ENCODE data around the gene CFAP77. TPM values are rescaled to one million over a fixed set of nuclear protein-coding genes. Genes with fewer than 3 reads are reported as not detected.
"Not testable (repeated sequence)": the region's sequence is repeated elsewhere in the genome, so short reads cannot be mapped to it uniquely, and the experiment has no call there.

CFAP77 gene
- total RNA-seq, 1 experiment from 2014 or later, result 0.11 TPM

DNA sequence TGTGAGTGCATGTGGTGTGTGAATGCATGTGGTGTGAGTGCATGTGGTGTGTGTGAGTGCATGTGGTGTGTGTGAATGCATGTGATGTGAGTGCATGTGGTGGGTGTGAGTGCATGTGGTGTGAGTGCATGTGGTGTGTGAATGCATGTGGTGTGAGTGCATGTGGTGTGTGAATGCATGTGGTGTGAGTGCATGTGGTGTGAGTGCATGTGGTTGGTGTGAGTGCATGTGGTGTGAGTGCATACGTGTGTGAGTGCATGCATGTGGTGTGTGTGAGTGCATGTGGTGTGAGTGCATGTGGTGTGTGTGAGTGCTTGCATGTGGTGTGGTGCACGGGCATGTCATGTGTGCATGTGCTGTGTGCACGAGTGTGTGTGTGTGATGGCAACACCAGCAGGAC lies 31.6 kb upstream of the CFAP77 start:
- H3K79me2 ChIP-seq (ENCODE audit: low read length); H2AFZ ChIP-seq (ENCODE audit: low read length); H3K9me2 ChIP-seq (replicated peaks; ENCODE audit: low read length); H3K9me3 ChIP-seq (ENCODE audit: low read length); H3K27me3 ChIP-seq (ENCODE audit: low read length); H3K9ac ChIP-seq (ENCODE audit: low read length); H3K27ac ChIP-seq (ENCODE audit: low read length); H3K4me3 ChIP-seq (ENCODE audit: low read length); intact Hi-C loops (cut with micrococcal nuclease); H3K4me1 ChIP-seq (ENCODE audit: insufficient read depth, low read length); POLR2A ChIA-PET (ENCODE audit: unreplicated experiment); BruUV-seq (replicated peaks); ATAC-seq; H4K20me1 ChIP-seq (ENCODE audit: low read length); H3K4me2 ChIP-seq (ENCODE audit: low read length); CTCF ChIA-PET; DNase-seq; H3F3A ChIP-seq (ENCODE audit: low read length, unreplicated experiment): not testable (repeated sequence)
- peaks cover 20% of the 10 kb centered on the region for H3K36me3 ChIP-seq (ENCODE audit: low read depth, low read length)

DNA sequence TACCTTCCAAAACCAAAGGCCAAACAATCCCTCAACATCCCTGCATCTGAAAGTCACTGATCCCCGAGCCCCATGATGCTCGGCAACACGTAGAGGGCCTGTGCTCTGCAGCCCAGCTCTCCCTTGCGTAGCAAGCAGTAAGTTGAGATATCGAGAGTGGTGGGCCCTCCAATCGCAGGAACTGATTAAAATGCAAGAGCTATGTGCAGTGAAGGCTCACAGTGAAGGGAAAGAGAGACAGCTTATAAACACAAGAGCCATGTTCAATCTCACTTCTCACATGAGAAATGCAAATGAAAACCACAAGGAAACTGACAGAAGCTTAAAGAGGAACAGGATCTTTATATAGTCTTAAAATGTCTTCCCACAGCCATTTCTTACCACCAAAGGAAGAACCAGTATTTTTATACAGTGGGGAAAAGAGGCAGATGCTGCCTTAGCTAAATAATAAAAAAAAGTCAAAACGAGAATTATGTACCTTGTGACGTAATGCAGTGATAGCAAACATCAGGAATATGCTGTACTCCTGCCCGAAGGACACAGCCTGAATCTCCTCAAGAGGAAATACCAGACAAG lies 28.0 kb upstream of the CFAP77 start:
- no peak overlapping the region for H3K4me2 ChIP-seq (ENCODE audit: low read length)
- intact Hi-C loops (cut with micrococcal nuclease), result no loop called here

DNA sequence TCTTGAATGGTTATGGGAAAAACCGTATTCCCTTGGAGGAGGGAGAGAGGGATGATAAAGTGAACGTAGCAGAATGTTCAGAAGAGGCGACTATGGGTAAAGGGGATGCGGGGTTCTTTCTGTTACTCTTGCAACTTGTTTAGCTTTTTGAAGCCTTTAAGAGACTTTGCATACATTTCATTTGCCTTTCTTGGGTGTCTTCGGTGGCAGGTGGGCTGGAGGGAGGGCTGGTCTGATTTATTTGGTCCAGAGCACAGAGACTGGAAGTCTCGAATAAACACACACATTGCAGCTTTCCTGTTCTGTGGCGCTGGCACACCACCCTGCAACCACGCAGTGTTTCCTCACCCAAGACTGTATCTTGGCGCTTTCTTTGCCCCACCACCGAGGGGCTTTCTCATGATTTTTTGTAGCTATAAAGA lies 26.5 kb upstream of the CFAP77 start:
- TF ChIP-seq, protein P1, sequence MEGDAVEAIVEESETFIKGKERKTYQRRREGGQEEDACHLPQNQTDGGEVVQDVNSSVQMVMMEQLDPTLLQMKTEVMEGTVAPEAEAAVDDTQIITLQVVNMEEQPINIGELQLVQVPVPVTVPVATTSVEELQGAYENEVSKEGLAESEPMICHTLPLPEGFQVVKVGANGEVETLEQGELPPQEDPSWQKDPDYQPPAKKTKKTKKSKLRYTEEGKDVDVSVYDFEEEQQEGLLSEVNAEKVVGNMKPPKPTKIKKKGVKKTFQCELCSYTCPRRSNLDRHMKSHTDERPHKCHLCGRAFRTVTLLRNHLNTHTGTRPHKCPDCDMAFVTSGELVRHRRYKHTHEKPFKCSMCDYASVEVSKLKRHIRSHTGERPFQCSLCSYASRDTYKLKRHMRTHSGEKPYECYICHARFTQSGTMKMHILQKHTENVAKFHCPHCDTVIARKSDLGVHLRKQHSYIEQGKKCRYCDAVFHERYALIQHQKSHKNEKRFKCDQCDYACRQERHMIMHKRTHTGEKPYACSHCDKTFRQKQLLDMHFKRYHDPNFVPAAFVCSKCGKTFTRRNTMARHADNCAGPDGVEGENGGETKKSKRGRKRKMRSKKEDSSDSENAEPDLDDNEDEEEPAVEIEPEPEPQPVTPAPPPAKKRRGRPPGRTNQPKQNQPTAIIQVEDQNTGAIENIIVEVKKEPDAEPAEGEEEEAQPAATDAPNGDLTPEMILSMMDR (conservative IDR thresholded peaks at IDR 0.05; ENCODE audit: low read depth, low read length), result no peak
- TF ChIP-seq EZH2phosphoT487 (IDR thresholded peaks at IDR 0.05; ENCODE audit: borderline replicate concordance, low read length) (no peak), EZH2 (IDR thresholded peaks at IDR 0.05; ENCODE audit: low read length, unreplicated experiment) (no peak)
- intact Hi-C loops (cut with micrococcal nuclease), result no loop called here
- Histone ChIP-seq H3K4me3 (ENCODE audit: low read length) (no peak overlapping the region), H3K27ac (ENCODE audit: low read length) (no peak overlapping the region), H3K27me3 (ENCODE audit: low read length) (no peaks in the 10 kb centered on the region), H3F3A (ENCODE audit: low read length, unreplicated experiment) (no peaks in the 10 kb centered on the region), H3K4me1 (ENCODE audit: insufficient read depth, low read length) (no peaks in the 10 kb centered on the region), H3K9ac (ENCODE audit: low read length) (no peak overlapping the region), H3K4me2 (ENCODE audit: low read length) (no peak overlapping the region), H3K9me3 (ENCODE audit: low read length) (no peaks in the 10 kb centered on the region), H3K36me3 (ENCODE audit: low read depth, low read length) (peaks cover 19% of the 10 kb centered on the region), H3K79me2 (ENCODE audit: low read length) (no peaks in the 10 kb centered on the region), H4K20me1 (ENCODE audit: low read length) (no peaks in the 10 kb centered on the region), H3K9me2 (replicated peaks; ENCODE audit: low read length) (no peaks in the 10 kb centered on the region), H2AFZ (ENCODE audit: low read length) (no peak overlapping the region)
- DNase-seq (no peak), ATAC-seq (no peak)
- BruUV-seq (replicated peaks), result no TSS peak
- POLR2A ChIA-PET (ENCODE audit: unreplicated experiment), result no interaction called here
- CTCF ChIA-PET, result no interaction called here

More for the DNA sequence above, 28.0 kb upstream of the CFAP77 start:
- no peak for TF ChIP-seq EZH2 (IDR thresholded peaks at IDR 0.05; ENCODE audit: low read length, unreplicated experiment)
- TF ChIP-seq EZH2phosphoT487 (IDR thresholded peaks at IDR 0.05; ENCODE audit: borderline replicate concordance, low read length), result no peak
- TF ChIP-seq, protein P1 (conservative IDR thresholded peaks at IDR 0.05; ENCODE audit: low read depth, low read length), result no peak
- peaks cover 13% of the 10 kb centered on the region for H3K36me3 ChIP-seq (ENCODE audit: low read depth, low read length)
- H3K9me3 ChIP-seq (ENCODE audit: low read length), result no peaks in the 10 kb centered on the region
- no peak overlapping the region for H2AFZ ChIP-seq (ENCODE audit: low read length)
- H3K9me2 ChIP-seq (replicated peaks; ENCODE audit: low read length), result no peaks in the 10 kb centered on the region
- no TSS peak for BruUV-seq (replicated peaks)
- H3K4me3 ChIP-seq (ENCODE audit: low read length), result no peak overlapping the region
- no peak overlapping the region for H3K9ac ChIP-seq (ENCODE audit: low read length)
- H3K27me3 ChIP-seq (ENCODE audit: low read length), result no peaks in the 10 kb centered on the region
- ATAC-seq (no peak), DNase-seq (no peak)
- no peaks in the 10 kb centered on the region for H3K4me1 ChIP-seq (ENCODE audit: insufficient read depth, low read length)
- ChIA-PET POLR2A (ENCODE audit: unreplicated experiment) (no interaction called here), CTCF (no interaction called here)
- no peaks in the 10 kb centered on the region for H4K20me1 ChIP-seq (ENCODE audit: low read length)
- no peaks in the 10 kb centered on the region for H3K79me2 ChIP-seq (ENCODE audit: low read length)
- no peaks in the 10 kb centered on the region for H3F3A ChIP-seq (ENCODE audit: low read length, unreplicated experiment)
- no peak overlapping the region for H3K27ac ChIP-seq (ENCODE audit: low read length)

Data from PC-3 (cell line).